Activated CD4-positive, alpha-beta T cell treated with anti-CD3 and anti-CD28 coated beads for 36 hours (primary cell): Measurements from ENCODE around the gene IFITM5. TPM values are rescaled to one million over a fixed set of nuclear protein-coding genes. Genes with fewer than 3 reads are reported as not detected.

Source experiments
- ATAC-seq: fragments of 200-7000 bp; cut with Tn5 transposase; one replicate; pipeline ENCODE4 v1.10.0; 2021; ENCODE audit warnings: mild to moderate bottlenecking, moderate library complexity
- CTCF ChIA-PET: fragments of 350-600 bp; sonication (Branson Sonifier 250); formaldehyde crosslinking; loops from one replicate; lab custom pipeline; 2021; ENCODE audit warnings: antibody characterized with exemption; lab: Charles Lee
- POLR2A ChIA-PET: fragments of 350-600 bp; sonication (Branson Sonifier 250); formaldehyde crosslinking; loops from one replicate; lab custom pipeline; 2021; ENCODE audit warnings: antibody characterized with exemption, inconsistent platforms; lab: Charles Lee
- DNase-seq: peaks from one replicate; pipeline ENCODE4 v3.0.0-alpha.2; 2020
- H3K27ac Mint-ChIP-seq: one replicate; pipeline ENCODE4 v1.8.0; 2021; ENCODE audit warnings: mixed read lengths
- H3K27me3 Mint-ChIP-seq: one replicate; pipeline ENCODE4 v1.8.0; 2021; ENCODE audit warnings: mixed read lengths
- H3K36me3 Mint-ChIP-seq: one replicate; pipeline ENCODE4 v1.8.0; 2021; ENCODE audit warnings: low read depth, mixed read lengths
- H3K4me1 Mint-ChIP-seq: one replicate; pipeline ENCODE4 v1.8.0; 2021; ENCODE audit warnings: mixed read lengths
- H3K4me3 Mint-ChIP-seq: one replicate; pipeline ENCODE4 v1.8.0; 2021; ENCODE audit warnings: mild to moderate bottlenecking, moderate library complexity, mixed read lengths
- H3K9me3 Mint-ChIP-seq: one replicate; pipeline ENCODE4 v1.8.0; 2021; ENCODE audit warnings: low read depth, mixed read lengths
- intact Hi-C, 2 experiments: fragments of 100-400 bp; cut with DNase I in 1 of 2; cut with micrococcal nuclease in 1 of 2; formaldehyde crosslinking; loops; one replicate each; pipeline versions ENCODE4 v1.14.2 to v1.15.1; 2022 to 2024; cut with DNase I, micrococcal nuclease
- total RNA-seq, 2 experiments: library from RNA; stranded (reverse); gene quantifications; one replicate each; pipeline ENCODE4 v1.2.3, GENCODE V29; 2021

Gene IFITM5
- total RNA-seq, 2 experiments from 2014 or later = not detected

GRCh38 chr11:280706-281485 is 18.4 kb downstream of the IFITM5 start:
- intact Hi-C loops = loop anchor here in 1 of 2 experiments (1.0 kb wide), 1 partner anchor 12 kb away; no protein-coding TSS in a partner anchor
- peaks cover 9% of the 10 kb centered on the region for H3K9me3 Mint-ChIP-seq
- ATAC-seq (peak; percentile 38), DNase-seq (peak; percentile 57)
- peaks cover 7% of the 10 kb centered on the region for H3K36me3 Mint-ChIP-seq
- peak overlapping the region; percentile 58 for H3K27ac Mint-ChIP-seq
- ChIA-PET CTCF (interaction anchor here (0.6 to 4.0 kb wide), 9 partner anchors 15 to 82 kb away, joined by 3 to 32 read pairs (median 4); no protein-coding TSS in a partner anchor), POLR2A (interaction anchor here (1.1 kb wide), 1 partner anchor 9 kb away, joined by 3 read pairs; no protein-coding TSS in a partner anchor)
- peaks cover 21% of the 10 kb centered on the region for H3K27me3 Mint-ChIP-seq
- peak overlapping the region; percentile 65 for H3K4me3 Mint-ChIP-seq
- H3K4me1 Mint-ChIP-seq = peaks cover 44% of the 10 kb centered on the region

DNA sequence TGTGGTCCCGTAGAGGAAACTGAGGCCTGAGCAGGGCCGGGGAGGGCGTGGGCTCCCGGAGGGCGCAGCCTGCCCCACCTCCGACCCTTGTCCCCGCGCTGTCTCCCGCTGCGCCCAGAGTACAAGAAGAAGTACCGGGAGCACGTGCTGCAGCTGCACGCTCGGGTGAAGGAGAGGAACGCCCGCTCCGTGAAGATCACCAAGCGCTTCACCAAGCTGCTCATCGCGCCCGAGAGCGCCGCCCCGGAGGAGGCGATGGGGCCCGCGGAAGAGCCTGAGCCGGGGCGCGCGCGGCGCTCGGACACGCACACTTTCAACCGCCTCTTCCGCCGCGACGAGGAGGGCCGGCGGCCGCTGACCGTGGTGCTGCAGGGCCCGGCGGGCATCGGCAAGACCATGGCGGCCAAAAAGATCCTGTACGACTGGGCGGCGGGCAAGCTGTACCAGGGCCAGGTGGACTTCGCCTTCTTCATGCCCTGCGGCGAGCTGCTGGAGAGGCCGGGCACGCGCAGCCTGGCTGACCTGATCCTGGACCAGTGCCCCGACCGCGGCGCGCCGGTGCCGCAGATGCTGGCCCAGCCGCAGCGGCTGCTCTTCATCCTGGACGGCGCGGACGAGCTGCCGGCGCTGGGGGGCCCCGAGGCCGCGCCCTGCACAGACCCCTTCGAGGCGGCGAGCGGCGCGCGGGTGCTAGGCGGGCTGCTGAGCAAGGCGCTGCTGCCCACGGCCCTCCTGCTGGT is 19.2 kb downstream of the IFITM5 start:
- intact Hi-C loops = loop anchor here in 1 of 2 experiments (1.0 kb wide), 1 partner anchor 11 kb away; no protein-coding TSS in a partner anchor
- Mint-ChIP-seq H3K27ac (no peak overlapping the region), H3K27me3 (peaks cover 21% of the 10 kb centered on the region), H3K9me3 (peaks cover 10% of the 10 kb centered on the region), H3K4me3 (peak overlapping the region; percentile 65), H3K36me3 (peaks cover 7% of the 10 kb centered on the region), H3K4me1 (peaks cover 44% of the 10 kb centered on the region)
- ChIA-PET POLR2A (interaction anchor here (1.1 to 1.6 kb wide), 2 partner anchors 9 to 73 kb away, joined by 3 to 4 read pairs; partner anchors contain the start of genes BET1L and RIC8A), CTCF (interaction anchor here (0.5 to 4.0 kb wide), 8 partner anchors 16 to 79 kb away, joined by 3 to 32 read pairs (median 4); no protein-coding TSS in a partner anchor)
- peak; percentile 72 for DNase-seq
- peak; percentile 69 for ATAC-seq

GRCh38 chr11:279040-279965 is 20.0 kb downstream of the IFITM5 start:
- Mint-ChIP-seq H3K4me3 (peak overlapping the region; percentile 68), H3K27ac (no peak overlapping the region), H3K36me3 (peaks cover 7% of the 10 kb centered on the region), H3K9me3 (peaks cover 10% of the 10 kb centered on the region), H3K27me3 (peaks cover 21% of the 10 kb centered on the region), H3K4me1 (peaks cover 44% of the 10 kb centered on the region)
- CTCF ChIA-PET = interaction anchor here (0.7 to 4.0 kb wide), 6 partner anchors 16 to 80 kb away, joined by 3 to 32 read pairs (median 4); no protein-coding TSS in a partner anchor
- intact Hi-C loops = no loop called here
- POLR2A ChIA-PET = interaction anchor here (1.6 kb wide), 1 partner anchor 72 kb away, joined by 4 read pairs; the partner anchor contains the start of genes BET1L and RIC8A
- ATAC-seq (no peak), DNase-seq (no peak)

GRCh38 chr11:278001-278951 is 21.1 kb downstream of the IFITM5 start, which contains the start of gene NLRP6:
Gene NLRP6, plus strand, starts transcription at chr11:278407. Its CDS starts 163 bp downstream, at chr11:278570.
- ChIA-PET CTCF (interaction anchor here (0.7 to 4.0 kb wide), 6 partner anchors 12 to 70 kb away, joined by 3 to 32 read pairs (median 4); no protein-coding TSS in a partner anchor), POLR2A (no interaction called here)
- Mint-ChIP-seq H3K4me3 (peak within 1 kb of the TSS; percentile 68), H3K4me1 (peaks cover 39% of the 10 kb centered on the region), H3K9me3 (peaks cover 10% of the 10 kb centered on the region), H3K36me3 (peaks cover 7% of the 10 kb centered on the region), H3K27me3 (peaks cover 21% of the 10 kb centered on the region), H3K27ac (peak within 1 kb of the TSS; percentile 20)
- intact Hi-C loops = no loop called here
- DNase-seq (no peak), ATAC-seq (no peak)

- peaks cover 7% of the 10 kb centered on the region for H3K36me3 Mint-ChIP-seq
- peaks cover 21% of the 10 kb centered on the region for H3K4me1 Mint-ChIP-seq
- ChIA-PET CTCF (interaction anchor here (1.0 kb wide), 2 partner anchors 9 to 23 kb away, joined by 3 to 4 read pairs; no protein-coding TSS in a partner anchor), POLR2A (interaction anchor here (0.6 kb wide), 1 partner anchor 293 kb away, joined by 5 read pairs; no protein-coding TSS in a partner anchor)
- H3K27ac Mint-ChIP-seq = no peak overlapping the region
- ATAC-seq = no peak
- intact Hi-C loops = no loop called here
- DNase-seq = no peak
- peaks cover 9% of the 10 kb centered on the region for H3K27me3 Mint-ChIP-seq
- peaks cover 10% of the 10 kb centered on the region for H3K9me3 Mint-ChIP-seq
- no peak overlapping the region for H3K4me3 Mint-ChIP-seq
These were observed 23.1 kb downstream of the IFITM5 start for GRCh38 chr11:276219-276618.

GRCh38 chr11:272931-273198 is 26.5 kb downstream of the IFITM5 start:
- intact Hi-C loops = no loop called here
- Mint-ChIP-seq H3K27ac (no peak overlapping the region), H3K27me3 (no peaks in the 10 kb centered on the region), H3K4me1 (peaks cover 33% of the 10 kb centered on the region), H3K4me3 (no peak overlapping the region), H3K36me3 (peaks cover 7% of the 10 kb centered on the region), H3K9me3 (peaks cover 10% of the 10 kb centered on the region)
- ATAC-seq = no peak
- no peak for DNase-seq
- POLR2A ChIA-PET = no interaction called here
- CTCF ChIA-PET = interaction anchor here (2.2 kb wide), 1 partner anchor 22 kb away, joined by 7 read pairs; no protein-coding TSS in a partner anchor

- peaks cover 33% of the 10 kb centered on the region for H3K4me1 Mint-ChIP-seq
- H3K9me3 Mint-ChIP-seq = peaks cover 9% of the 10 kb centered on the region
- CTCF ChIA-PET = interaction anchor here (0.7 to 2.2 kb wide), 2 partner anchors 14 to 22 kb away, joined by 3 to 7 read pairs; no protein-coding TSS in a partner anchor
- H3K4me3 Mint-ChIP-seq = no peak overlapping the region
- intact Hi-C loops = no loop called here
- peaks cover 7% of the 10 kb centered on the region for H3K36me3 Mint-ChIP-seq
- DNase-seq (no peak), ATAC-seq (no peak)
- no peaks in the 10 kb centered on the region for H3K27me3 Mint-ChIP-seq
- peak overlapping the region; percentile 42 for H3K27ac Mint-ChIP-seq
- POLR2A ChIA-PET = no interaction called here
These were observed 27.0 kb downstream of the IFITM5 start for GRCh38 chr11:272195-272930.

GRCh38 chr11:271319-271715 is 28.0 kb downstream of the IFITM5 start:
- Mint-ChIP-seq H3K27ac (no peak overlapping the region), H3K9me3 (peaks cover 4% of the 10 kb centered on the region), H3K4me3 (no peak overlapping the region), H3K36me3 (peaks cover under 1% of the 10 kb centered on the region), H3K4me1 (peaks cover 39% of the 10 kb centered on the region), H3K27me3 (no peaks in the 10 kb centered on the region)
- ATAC-seq (no peak), DNase-seq (no peak)
- intact Hi-C loops = no loop called here
- POLR2A ChIA-PET = no interaction called here
- CTCF ChIA-PET = interaction anchor here (0.7 to 2.2 kb wide), 2 partner anchors 15 to 21 kb away, joined by 3 to 7 read pairs; no protein-coding TSS in a partner anchor
